IMR-90 (cell line): ENCODE data around the gene SPAG9. TPM values are rescaled to one million over a fixed set of nuclear protein-coding genes. Genes with fewer than 3 reads are reported as not detected.

Source experiments
- BHLHE40 ChIP-seq: fragments of 150-350 bp; IDR thresholded peaks from 2 replicates; pipeline ENCODE4 v1.6.1; 2016; ENCODE audit warnings: mild to moderate bottlenecking, low read depth, low read length
- FOS ChIP-seq: fragments of 150-350 bp; IDR thresholded peaks from 2 replicates; pipeline ENCODE4 v1.6.1; 2016; ENCODE audit warnings: low read depth, low read length
- MAZ ChIP-seq: IDR thresholded peaks from 2 replicates; pipeline ENCODE4 v1.6.1; 2012; ENCODE audit warnings: low read depth, mild to moderate bottlenecking, low read length, improper control_type of control experiment, moderate library complexity, borderline replicate concordance
- MXI1 ChIP-seq: IDR thresholded peaks from 2 replicates; pipeline ENCODE4 v1.6.1; 2012; ENCODE audit warnings: low read depth, mild to moderate bottlenecking, low read length, moderate library complexity, borderline replicate concordance
- NFE2L2 ChIP-seq: fragments of 150-350 bp; IDR thresholded peaks from 2 replicates; pipeline ENCODE4 v1.6.1; 2016; ENCODE audit warnings: low read depth, mild to moderate bottlenecking, low read length
- RCOR1 ChIP-seq: IDR thresholded peaks from 2 replicates; pipeline ENCODE4 v1.6.1; 2012; ENCODE audit warnings: mild to moderate bottlenecking, low read length, improper control_type of control experiment; ENCODE audit not compliant: insufficient replicate concordance
- RFX5 ChIP-seq: IDR thresholded peaks from 2 replicates; pipeline ENCODE4 v1.8.0; 2012; ENCODE audit warnings: low read depth, mild to moderate bottlenecking, low read length, moderate library complexity
- SMC3 ChIP-seq: fragments of 150-350 bp; IDR thresholded peaks from 2 replicates; pipeline ENCODE4 v1.6.1; 2016; ENCODE audit warnings: low read depth, mild to moderate bottlenecking, antibody characterized with exemption, low read length, moderate library complexity
- polyA plus RNA-seq, 3 experiments: library from polyadenylated mRNA; depleted of rRNA; stranded (reverse); fragments of >200 nt; gene quantifications; 2 replicates each; pipeline ENCODE4 v1.2.3, GENCODE V29; 2012; ENCODE audit warnings: low replicate concordance in 1 of 3
- total RNA-seq: library from RNA; depleted of rRNA; stranded (reverse); fragments of >200 nt; gene quantifications from 2 replicates; pipeline ENCODE4 v1.2.3, GENCODE V29; 2012

The SPAG9 gene
- total and polyA plus RNA-seq, 2 of the 4 experiments (the other 2 are of a cell fraction) = 26.7 to 75.5 TPM

DNA sequence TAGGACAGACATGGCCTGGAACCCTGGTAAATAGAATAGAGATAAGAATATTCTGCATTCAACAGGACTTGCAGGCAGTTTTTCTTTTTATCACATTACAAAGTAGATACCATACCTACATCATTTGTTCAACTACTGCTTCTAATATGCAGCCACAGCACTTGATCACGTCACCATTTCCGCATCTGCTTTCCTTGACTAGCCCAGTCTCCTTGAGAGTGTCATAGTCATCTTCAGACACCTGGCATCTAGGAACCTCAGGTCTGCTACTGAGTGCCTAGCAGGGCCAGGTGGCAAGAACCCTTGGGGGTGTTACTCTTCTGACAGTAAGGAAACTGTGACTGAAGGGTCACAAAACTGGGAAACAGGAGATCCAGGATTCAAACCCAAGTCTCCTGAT lies 161.3 kb downstream of the SPAG9 start (continued):
- no peak for TF ChIP-seq MAZ
- no peak for TF ChIP-seq MXI1
- no peak for TF ChIP-seq NFE2L2
- TF ChIP-seq BHLHE40 = no peak
- no peak for TF ChIP-seq SMC3
- no peak for TF ChIP-seq RCOR1
- no peak for TF ChIP-seq FOS
- no peak for TF ChIP-seq RFX5
